Left hindlimb (tissue), 1 donor: ENCODE results near the gene IL2RA.

Experiments used
- DNase-seq: peaks from one replicate; pipeline ENCODE4 v3.0.0-alpha.2; 2018

The IL2RA gene

GRCh38 chr10:6037422-6037821, 24.7 kb downstream of the IL2RA start:
- no peak for DNase-seq

GRCh38 chr10:6036861-6037321, 25.3 kb downstream of the IL2RA start:
- DNase-seq: no peak

GRCh38 chr10:6035931-6036575, 26.1 kb downstream of the IL2RA start:
- no peak for DNase-seq

DNA sequence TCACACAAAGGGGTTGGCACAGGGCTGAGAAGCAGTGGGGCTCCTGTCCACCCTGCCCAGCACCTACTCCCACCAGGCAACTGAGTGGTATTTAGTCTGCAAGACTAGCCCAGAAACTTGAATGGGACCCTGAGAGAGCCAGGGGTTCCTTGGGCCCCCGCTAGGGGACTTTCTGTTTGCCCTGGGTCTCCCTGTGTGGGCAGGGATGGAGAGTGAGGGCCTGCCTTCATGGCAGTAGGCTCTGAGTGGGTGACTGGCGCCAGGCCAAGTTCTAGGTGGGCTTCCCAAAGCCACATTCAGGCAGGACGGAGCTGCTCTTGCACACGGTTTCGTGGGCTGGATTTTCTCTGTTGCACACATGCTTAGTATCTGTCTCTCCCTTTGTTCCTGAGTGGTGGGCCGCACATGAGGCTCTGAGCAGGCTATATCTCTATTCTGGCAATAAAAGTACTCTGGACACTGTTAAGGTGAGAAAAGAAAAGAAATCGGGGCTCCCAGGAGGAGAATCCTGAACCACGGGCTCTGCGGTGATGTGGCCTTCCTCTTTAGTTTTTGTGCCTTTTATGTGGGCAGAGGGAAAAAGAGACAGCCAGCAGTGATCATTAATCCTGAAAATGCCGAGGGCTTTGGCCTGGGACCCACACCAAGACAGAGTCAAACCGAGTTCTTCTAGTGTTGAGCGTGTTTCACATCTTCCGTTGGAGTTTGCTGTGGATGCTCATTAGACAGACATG, 26.9 kb downstream of the IL2RA start:
- no peak for DNase-seq

- DNase-seq: no peak
Measured at GRCh38 chr10:6034371-6034770, 27.8 kb downstream of the IL2RA start.

- no peak for DNase-seq
Measured at GRCh38 chr10:6033954-6034353, 28.2 kb downstream of the IL2RA start.

DNA sequence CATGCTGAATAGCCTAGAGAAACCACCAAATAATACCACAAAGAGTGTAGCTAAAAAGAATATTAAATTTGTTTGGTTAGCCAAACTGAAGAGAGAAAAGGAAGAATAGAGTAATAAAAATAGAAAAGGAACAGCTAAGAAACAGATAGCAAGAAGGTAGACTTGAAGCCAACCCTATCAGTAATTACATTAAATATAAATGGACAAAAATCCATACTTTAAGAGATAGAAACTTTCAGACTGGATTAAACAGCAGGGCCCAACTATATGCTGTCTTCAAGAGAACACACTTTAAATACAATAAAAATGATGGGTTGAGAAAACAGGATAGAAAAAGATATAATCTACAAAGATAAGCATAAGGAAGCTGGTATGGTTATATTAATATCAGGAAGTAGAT, 31.2 kb downstream of the IL2RA start:
- no peak for DNase-seq

GRCh38 chr10:6030217-6030616, 31.9 kb downstream of the IL2RA start:
- DNase-seq: no peak

DNA sequence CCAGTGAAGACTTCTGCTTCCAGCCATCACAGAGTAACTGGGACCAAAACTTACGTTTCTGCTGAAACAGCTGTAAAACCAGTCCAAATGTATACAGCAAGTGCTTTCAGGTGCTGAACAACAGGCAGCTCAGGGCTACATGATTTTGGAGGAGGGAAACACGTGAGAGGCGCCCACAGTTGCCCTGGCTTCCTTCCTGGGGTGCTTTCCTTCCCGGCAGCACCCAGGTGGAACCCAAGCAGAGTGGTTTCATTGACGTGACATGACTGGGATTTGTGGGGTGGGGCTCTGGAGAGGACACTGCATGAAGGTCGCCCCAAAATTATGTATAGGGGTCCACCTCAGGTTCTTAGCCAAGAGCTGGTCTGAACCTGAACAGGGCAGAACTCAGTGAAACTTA, 34.2 kb downstream of the IL2RA start:
- DNase-seq: no peak

- DNase-seq: no peak
Measured at GRCh38 chr10:6025683-6026255, 36.4 kb downstream of the IL2RA start.

DNA sequence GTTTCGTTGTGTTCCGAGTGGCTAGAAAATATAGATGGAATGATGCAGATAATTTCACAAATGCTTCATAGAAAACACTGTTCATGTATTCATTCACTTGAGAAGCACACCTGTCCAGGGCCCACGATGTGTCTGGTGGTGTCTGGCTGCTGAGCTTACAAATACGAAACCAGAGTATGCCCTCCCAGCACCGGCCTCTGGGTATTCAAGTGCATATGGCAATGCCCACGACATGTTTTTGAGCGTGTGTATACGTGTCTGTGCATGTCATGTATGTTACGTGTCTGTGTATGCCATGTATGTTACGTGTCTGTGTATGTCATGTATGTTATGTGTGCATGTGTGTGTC, 37.9 kb downstream of the IL2RA start:
- DNase-seq: no peak

- no peak for DNase-seq
Measured at GRCh38 chr10:6023661-6024333, 38.4 kb downstream of the IL2RA start.

DNA sequence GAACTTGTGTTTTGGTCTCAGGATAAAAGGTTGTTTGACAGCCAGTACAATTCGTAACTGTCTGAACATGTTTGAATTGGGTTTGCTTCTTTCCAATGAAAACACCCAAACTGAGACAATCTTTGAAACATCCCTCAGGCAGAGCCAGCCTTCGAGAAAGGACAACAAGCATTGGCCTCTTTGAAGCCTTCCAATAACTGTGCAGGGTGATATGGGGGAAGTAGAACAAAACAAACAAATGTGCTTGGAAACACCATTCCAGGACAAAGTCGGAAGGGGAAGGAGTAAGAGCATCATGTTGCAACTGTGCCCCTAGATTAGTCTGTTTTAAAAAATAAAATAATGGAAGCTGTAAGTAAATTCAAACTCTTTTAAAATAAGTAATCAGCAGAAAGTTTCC, 39.5 kb downstream of the IL2RA start:
- DNase-seq: no peak

GRCh38 chr10:6020826-6021225, 41.3 kb downstream of the IL2RA start:
- no peak for DNase-seq

DNA sequence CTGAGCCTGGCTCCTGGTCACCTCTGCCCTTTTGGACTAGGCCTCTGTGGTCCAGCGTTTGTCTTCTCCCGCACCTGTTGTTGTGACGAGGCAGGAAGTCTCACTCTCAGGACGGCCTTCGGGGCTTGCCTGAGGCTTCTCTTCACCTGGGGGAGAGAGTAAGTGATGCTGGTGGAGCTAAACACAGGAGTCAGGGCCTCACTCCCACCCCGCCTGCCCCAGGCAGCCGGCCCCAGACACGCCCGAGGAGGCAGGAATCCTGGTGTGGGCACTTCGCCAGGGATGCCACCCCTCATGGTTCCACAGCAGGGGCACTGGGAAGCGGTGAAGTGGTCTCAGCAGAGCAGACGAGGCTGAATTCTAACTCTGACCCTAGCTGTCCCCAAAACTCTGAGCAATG, 42.4 kb downstream of the IL2RA start:
- DNase-seq: no peak

GRCh38 chr10:6019010-6019782, 43.0 kb downstream of the IL2RA start:
- DNase-seq: no peak

DNA sequence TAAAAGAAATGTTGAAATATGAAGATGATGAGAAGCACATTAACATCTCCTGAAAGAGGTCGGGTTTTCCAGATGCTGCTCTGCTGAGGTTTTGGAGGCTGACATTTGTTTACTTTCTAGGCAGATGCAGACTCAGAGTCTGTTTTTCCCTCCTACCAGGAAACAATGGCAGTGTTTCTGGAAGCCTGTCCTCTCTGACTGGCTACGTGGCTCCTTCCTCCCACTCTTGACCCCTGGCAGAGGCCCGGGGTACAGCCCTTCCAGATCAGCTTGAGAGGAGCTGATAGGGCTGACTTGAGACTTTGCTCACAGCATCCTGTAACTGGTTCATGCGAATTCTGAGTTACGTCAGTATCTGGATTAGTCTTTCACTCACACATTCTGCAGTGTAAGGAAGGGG, 43.7 kb downstream of the IL2RA start:
- DNase-seq: no peak

DNA sequence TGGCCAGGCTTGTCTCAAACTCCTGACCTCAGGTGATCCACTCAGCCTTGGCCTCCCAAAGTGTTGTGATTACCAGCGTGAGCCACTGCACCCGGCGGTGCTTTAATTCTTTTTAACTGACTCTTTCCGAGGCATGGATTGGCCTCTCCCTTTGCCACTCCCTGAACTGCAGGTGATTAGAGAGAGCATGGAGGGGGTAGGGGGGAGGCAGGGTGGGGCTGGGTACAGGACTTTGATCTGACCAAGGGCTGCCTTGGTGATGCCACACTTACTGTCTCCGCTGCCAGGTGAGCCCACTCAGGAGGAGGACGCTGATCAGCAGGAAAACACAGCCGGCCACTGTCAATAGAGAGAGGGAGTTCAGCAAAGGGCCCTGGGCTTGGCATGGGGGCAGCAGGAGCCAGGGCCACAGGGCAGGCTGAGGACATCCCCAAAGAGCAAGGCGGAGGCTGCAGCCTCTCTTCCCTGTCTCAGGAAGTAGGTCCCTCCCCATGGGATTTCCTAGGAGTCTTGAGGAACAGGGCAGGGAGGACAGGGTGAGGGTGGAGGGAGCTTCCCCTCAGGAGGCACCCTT, 44.3 kb downstream of the IL2RA start:
- no peak for DNase-seq

DNA sequence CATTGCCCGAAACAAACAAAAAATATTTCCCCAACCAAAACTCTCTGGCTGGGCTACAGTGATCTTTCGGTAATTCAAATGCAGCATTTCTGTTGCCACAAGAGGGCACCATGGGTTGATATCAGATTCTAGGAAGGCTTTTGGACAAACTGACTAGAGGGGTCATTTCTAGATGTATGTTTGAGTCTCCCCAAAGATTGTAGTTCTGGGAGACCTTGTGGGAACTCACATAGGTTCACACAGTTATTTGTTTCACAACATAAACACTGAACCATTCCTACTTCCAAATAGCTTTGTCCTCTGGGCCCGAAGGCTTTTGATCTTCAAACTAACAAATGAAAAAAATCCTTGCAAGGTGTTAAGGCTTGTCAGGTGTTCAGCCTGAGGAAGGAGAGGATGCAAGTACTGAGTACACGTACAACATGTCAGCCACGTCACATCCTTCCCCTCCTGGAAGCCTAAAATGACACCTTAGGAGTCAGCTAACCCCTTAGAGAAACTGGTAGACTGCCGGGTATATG, 47.9 kb downstream of the IL2RA start:
- DNase-seq: no peak

DNA sequence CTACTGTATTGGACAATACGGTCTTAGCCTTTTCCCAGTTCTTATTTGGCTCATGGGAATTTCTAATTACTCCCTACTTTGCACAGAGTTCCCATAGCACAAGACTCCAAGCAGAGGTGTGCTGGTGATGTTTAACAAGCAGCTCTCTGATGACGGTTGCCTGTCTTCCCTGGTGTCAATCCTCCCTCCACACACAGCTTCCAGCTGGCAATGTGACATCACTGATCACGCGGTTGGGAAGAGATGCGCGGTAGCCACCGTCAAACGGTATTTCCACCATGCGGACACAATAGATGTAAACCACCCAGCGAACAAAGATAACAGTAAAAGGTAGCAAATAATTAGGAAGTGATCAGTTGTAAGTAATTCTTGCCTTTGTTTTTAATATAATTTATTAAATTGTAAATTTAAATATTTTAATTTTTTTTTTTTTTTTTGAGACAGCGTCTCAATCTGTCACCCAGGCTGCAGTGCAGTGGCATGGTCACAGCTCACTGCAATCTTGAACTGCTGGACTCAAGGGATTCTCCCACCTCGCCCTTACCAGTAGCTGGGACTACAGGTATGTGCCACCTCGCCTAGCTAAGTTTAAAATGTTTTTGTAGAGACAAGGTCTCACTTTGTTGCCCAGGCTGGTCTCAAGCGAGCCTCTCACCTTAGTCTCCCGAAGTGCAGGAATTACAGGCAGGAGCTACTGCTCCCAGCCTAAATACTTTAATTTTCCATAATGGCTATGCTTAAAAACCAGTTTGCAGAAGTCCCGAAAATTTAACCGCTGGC, 48.6 kb downstream of the IL2RA start:
- no peak for DNase-seq

- no peak for DNase-seq
Measured at GRCh38 chr10:6012121-6012905, 49.9 kb downstream of the IL2RA start.
